Mucosa of descending colon (tissue), 3 donors: ENCODE results near the gene TBC1D22B. TPM values are rescaled to one million over a fixed set of nuclear protein-coding genes. Genes with fewer than 3 reads are reported as not detected.

Experiments
- ATAC-seq: fragments of 200-7000 bp; cut with Tn5 transposase; one replicate; pipeline ENCODE4 v1.9.1; 2020; ENCODE audit warnings: mild to moderate bottlenecking, moderate library complexity
- DNase-seq, 3 donors: peaks; one replicate each; pipeline ENCODE4 v3.0.0-alpha.2; 2020
- H3K36me3 ChIP-seq: fragments of 200-600 bp; one replicate; pipeline ENCODE4 v1.8.0; 2021; ENCODE audit warnings: low read depth, mild to moderate bottlenecking
- H3K4me1 ChIP-seq: fragments of 200-600 bp; one replicate; pipeline ENCODE4 v1.8.0; 2021; ENCODE audit warnings: low read depth, mild to moderate bottlenecking
- H3K4me3 ChIP-seq: fragments of 200-600 bp; one replicate; pipeline ENCODE4 v1.8.0; 2021; ENCODE audit warnings: mild to moderate bottlenecking
- H3K9me3 ChIP-seq: fragments of 200-600 bp; one replicate; pipeline ENCODE4 v1.8.0; 2021; ENCODE audit warnings: mild to moderate bottlenecking
- intact Hi-C, 2 donors: fragments of 100-400 bp; cut with DNase I in 1 of 2; cut with micrococcal nuclease in 1 of 2; formaldehyde crosslinking; loops; one replicate each; pipeline versions ENCODE4 v1.11.0 to v1.11.1; 2022; cut with DNase I, micrococcal nuclease
- total RNA-seq, 3 donors: library from RNA; stranded (reverse); fragmentation: NEBNext Ultra II Directional in 2 of 3; extraction: Animal tissue kit (Norgen Biotek cat#: 25700) in 2 of 3; gene quantifications; one replicate each; pipeline versions ENCODE4 v1.2.1 to v1.2.4, GENCODE V29; 2021 to 2023
- TF ChIP-seq, protein P1 (sequence below): fragments of 200-600 bp; IDR thresholded peaks from one replicate; pipeline ENCODE4 v1.8.0; 2022; ENCODE audit warnings: antibody characterized with exemption, mild to moderate bottlenecking
- donor health status: DM: no; HTN: no; CAD: no; lungs with moderate emphysema.
- donor health status: DM: no; HTN: no; CAD: no.
- donor health status: DM: no; HTN: yes; CAD: no.

The TBC1D22B gene
- total RNA-seq, 3 donors from 2014 or later, result 12.9 to 15.5 (median 14.8) TPM

DNA sequence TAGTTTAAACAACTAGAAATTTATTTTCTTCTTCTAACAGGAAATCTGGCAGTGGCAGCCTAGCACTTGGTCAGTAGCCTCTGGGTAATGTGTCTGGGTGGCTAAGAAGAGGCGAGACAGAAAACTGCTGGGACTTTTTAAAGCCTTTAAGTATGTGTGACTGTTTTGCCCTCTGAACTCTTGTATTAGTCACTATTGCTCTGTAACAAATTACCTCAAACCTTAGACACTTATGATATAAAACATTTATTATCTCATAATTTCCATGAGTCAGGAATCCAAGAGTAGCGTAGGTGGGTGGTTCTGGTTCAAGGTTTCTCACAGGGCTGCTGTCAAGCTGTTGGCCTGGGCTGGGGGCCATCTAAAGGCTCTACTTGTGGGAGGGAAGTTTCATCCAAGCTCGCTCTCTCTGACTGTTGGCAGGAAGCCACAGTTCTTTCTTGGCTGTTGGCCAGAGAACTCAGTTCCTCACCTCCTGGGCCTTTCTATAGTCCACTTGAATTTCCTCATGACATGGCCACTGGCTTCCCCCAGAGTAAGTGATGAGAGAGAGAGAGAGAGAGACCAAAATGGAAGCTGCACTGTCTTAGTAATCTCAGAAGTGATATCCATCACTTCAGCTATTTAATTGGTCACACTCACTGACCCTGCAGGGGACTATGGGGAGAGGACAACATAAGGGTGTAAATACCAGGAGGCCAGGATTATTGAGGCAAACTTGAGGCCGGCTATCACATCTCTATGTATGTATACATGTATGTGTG is 17.4 kb upstream of the TBC1D22B start:
- H3K4me1 ChIP-seq, result peaks cover 17% of the 10 kb centered on the region
- ATAC-seq (peak; percentile 84), DNase-seq (peak; percentile 73 to 89 (median 85))
- H3K36me3 ChIP-seq, result no peaks in the 10 kb centered on the region
- H3K4me3 ChIP-seq, result no peak overlapping the region
- intact Hi-C loops, result no loop called here
- TF ChIP-seq, protein P1, sequence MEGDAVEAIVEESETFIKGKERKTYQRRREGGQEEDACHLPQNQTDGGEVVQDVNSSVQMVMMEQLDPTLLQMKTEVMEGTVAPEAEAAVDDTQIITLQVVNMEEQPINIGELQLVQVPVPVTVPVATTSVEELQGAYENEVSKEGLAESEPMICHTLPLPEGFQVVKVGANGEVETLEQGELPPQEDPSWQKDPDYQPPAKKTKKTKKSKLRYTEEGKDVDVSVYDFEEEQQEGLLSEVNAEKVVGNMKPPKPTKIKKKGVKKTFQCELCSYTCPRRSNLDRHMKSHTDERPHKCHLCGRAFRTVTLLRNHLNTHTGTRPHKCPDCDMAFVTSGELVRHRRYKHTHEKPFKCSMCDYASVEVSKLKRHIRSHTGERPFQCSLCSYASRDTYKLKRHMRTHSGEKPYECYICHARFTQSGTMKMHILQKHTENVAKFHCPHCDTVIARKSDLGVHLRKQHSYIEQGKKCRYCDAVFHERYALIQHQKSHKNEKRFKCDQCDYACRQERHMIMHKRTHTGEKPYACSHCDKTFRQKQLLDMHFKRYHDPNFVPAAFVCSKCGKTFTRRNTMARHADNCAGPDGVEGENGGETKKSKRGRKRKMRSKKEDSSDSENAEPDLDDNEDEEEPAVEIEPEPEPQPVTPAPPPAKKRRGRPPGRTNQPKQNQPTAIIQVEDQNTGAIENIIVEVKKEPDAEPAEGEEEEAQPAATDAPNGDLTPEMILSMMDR, result no peak
- H3K9me3 ChIP-seq, result no peaks in the 10 kb centered on the region

DNA sequence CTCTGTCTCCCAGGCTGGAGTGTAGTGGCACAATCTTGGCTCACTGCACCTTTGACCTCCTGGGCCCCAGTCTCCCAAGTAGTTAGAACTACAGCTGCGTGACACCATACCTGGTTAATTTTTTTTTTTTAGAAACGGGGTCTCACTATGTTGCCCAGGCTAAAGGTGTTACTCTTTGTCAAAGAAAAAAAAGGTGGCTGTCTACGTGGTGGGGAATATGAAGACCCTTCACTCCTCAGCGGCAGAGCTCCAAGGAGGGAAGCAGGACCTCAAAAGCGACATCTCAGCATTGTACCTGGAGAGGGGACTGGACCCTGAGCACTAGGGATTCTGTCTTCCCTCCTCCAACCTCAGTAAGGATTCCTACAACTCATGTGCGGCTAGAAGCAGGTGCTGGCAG is 16.4 kb upstream of the TBC1D22B start:
- Histone ChIP-seq H3K36me3 (no peaks in the 10 kb centered on the region), H3K9me3 (no peaks in the 10 kb centered on the region), H3K4me1 (peaks cover 17% of the 10 kb centered on the region), H3K4me3 (no peak overlapping the region)
- TF ChIP-seq, protein P1, result no peak
- intact Hi-C loops, result no loop called here
- ATAC-seq, result no peak
- DNase-seq, result no peak

DNA sequence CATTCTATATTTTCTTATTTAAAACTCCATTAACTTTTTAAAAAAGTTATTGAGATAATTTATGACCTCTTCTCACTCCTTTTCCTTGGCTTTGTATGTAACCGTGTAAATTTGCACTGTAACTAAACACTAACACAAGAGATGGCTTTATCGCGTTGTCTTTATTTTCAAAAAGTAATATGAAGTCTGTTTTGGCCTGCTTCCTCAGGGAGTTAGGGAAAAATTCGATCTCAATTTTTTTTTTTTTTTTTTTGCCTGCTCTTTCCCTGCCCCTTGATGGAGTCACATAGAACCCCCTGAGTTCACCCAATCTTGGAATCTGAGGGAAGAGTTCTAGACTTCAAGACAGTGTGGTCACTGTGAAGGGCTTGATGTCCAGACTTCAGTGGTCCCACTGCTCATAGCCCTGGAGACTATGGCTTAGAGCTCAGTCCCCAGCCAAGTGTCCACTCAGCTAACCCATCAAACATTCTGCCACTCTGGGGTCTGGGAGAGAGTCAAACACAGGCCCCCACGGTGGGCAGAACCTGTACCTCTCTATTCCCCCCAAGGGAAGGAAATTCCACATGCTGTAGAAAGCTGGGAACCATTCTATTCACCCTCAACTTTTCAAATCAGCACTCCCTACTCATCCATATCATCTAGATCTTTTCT is 15.7 kb upstream of the TBC1D22B start:
- intact Hi-C loops, result no loop called here
- ATAC-seq, result no peak
- TF ChIP-seq, protein P1, result no peak

DNA sequence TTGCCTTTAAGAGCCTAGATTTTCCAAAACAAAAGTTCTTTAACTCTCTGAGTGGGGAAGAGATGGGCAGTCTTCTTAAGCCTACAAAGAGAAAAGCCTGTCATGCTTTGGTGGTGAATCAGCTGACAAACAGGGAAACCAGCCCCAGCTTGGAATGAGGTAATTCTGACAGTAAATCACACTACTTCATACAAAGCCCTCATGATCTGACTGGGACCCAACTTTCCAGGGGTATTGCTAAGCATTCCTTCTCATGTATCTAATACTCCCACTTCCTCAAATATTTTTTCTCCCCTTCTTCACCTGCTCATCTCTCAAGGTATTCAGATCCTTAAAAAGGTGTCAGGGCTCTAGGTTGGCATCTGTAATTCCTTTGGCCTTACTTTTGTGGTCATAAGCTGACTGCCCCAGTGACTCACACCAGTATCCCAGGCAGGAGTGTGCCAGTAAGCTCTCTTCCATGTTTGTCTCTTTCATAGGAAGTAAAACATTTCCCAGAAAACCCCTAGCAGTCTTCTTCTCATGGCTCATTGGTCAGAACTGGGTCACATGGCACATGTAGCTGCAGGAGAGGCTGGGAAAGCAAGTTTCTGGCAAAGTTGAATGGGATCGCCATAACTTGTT is 15.0 kb upstream of the TBC1D22B start:
- Histone ChIP-seq H3K9me3 (no peaks in the 10 kb centered on the region), H3K4me1 (peaks cover 17% of the 10 kb centered on the region), H3K4me3 (no peak overlapping the region), H3K36me3 (no peaks in the 10 kb centered on the region)
- TF ChIP-seq, protein P1, result no peak
- intact Hi-C loops, result no loop called here
- peak in 1 of 3 donors; percentile 31 for DNase-seq
- peak; percentile 29 for ATAC-seq

More for the DNA sequence above, 15.7 kb upstream of the TBC1D22B start:
- Histone ChIP-seq H3K4me3 (no peak overlapping the region), H3K9me3 (no peaks in the 10 kb centered on the region), H3K36me3 (no peaks in the 10 kb centered on the region), H3K4me1 (peaks cover 17% of the 10 kb centered on the region)
- DNase-seq, result no peak

- DNase-seq, result no peak
- TF ChIP-seq, protein P1, result no peak
- ATAC-seq, result no peak
- intact Hi-C loops, result no loop called here
- peaks cover 17% of the 10 kb centered on the region for H3K4me1 ChIP-seq
- H3K4me3 ChIP-seq, result no peak overlapping the region
- H3K36me3 ChIP-seq, result no peaks in the 10 kb centered on the region
- H3K9me3 ChIP-seq, result no peaks in the 10 kb centered on the region
Observed at GRCh38 chr6:37243131-37243815, 14.3 kb upstream of the TBC1D22B start.
